ENCODE data around the gene NSFL1C. TPM values are rescaled to one million over a fixed set of nuclear protein-coding genes. Genes with fewer than 3 reads are reported as not detected.
A peak's percentile ranks its signal among the peaks of the same experiment; 100 is the strongest.

The NSFL1C gene
- total RNA-seq, 1 experiment from 2014 or later: 44.1 TPM

DNA sequence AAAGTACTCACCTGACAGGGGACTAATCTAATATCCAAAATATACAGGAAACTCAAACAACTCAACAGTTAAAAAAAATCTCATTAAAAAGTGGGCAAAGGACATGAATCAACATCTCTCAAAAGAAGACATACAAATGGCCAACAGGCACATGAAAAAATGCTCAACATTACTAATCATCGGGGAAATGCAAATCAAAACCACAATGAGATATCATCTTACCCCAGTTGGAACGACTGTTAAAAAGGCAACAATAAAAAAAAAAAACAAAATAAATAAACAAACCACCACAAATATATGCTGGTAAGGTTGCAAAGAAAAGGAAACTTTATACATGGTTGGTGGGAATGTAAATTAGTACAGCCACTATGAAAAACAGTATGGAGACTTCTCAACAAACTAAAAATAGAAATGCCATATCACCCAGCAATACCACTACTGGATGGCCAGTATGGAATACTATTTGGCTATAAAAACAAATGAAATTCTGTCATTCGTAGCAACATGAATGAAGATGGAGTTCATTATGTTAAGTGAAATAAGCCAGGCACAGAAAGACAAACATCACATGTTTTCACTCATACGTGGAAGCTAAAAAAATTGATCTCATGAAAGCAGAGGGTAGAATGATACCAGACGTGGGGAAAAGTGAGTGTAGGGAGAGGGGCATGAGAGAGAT is 17.9 kb upstream of the NSFL1C start:
- DNase-seq (ENCODE audit: low read depth): peak; percentile 79

DNA sequence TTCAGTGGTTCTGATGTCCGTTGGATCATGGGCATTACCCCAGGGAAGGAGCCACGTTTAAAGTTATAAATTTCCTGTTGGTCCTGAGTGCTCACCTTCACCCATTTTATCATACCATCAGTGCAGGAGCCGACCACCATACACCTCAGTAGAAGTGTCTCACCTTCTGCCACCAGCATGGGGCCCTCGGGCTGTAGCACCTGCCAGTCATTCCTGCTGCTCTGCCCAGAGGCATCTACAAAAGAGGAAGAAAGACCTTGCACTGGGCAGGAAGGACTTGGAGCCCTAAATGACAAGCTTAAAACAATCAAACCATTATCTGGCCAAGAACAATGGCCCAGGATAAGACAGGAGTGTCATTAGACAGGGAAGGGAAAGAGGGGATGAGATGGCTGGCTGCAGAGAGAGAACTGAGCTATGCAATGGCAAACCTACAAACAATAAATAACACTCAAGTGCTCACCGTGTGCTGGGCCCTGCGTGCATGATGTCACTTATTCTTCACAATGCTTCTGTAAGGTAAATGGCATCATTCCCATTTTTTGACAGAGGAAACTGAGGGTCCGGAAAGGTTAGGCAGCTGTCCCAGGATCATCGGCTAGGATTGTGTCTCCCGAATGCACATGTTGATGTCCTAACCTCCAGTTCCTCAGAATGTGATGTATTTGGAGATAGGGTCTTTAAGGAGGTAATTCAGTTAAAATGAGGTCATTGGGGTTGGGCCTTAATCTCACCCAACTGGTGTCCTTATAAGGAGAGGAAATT is 13.4 kb upstream of the NSFL1C start:
- no peak for DNase-seq (ENCODE audit: low read depth)

DNA sequence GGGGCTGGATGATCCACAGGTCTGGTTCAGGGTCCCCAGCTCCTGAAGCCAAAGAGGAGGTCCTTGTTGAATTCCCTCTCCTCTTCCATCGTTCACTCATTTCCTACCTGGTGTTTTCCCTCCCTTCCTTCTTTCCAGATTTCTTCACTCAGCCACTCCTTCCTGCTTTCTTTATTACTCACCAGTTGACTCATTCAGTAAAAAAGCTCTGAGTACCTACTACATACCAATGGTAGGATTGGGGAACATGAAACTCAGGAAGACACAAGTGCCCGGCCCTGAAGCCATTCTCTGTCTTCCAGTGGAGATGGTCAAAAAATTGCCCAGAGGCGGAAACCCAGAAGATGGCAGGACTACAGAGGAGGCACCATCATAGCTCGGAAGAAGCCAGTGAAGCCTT is 11.9 kb upstream of the NSFL1C start:
- DNase-seq (ENCODE audit: low read depth): peak; percentile 90

DNA sequence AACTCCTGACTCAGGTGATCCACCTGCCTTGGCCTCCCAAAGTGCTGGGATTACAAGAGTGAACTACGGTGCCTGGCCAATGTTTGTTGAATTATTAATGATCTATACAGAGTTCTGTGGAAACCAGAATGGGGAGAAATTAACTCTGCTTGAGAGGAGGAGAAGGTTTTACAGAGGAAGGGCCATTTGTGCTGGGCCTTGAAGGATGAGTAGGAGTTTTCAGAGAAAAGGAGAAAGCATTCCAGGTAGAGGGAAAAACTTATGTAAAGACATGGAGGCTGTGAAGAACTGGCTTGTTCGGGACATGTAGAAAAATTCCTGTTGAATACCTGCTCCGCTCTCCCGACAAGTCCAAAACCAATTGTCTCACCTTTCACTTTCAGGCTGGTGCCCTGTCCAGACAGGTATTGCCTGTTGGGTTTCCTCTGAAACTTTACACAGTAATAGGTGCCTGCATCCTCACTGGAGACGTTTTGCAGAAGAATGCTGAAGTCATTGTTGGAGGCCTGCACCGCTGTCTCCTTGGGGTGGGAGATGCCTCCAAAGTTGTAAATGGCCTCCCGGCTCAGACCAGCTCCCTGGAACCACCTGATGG is 11.3 kb upstream of the NSFL1C start:
- DNase-seq (ENCODE audit: low read depth): no peak

DNA sequence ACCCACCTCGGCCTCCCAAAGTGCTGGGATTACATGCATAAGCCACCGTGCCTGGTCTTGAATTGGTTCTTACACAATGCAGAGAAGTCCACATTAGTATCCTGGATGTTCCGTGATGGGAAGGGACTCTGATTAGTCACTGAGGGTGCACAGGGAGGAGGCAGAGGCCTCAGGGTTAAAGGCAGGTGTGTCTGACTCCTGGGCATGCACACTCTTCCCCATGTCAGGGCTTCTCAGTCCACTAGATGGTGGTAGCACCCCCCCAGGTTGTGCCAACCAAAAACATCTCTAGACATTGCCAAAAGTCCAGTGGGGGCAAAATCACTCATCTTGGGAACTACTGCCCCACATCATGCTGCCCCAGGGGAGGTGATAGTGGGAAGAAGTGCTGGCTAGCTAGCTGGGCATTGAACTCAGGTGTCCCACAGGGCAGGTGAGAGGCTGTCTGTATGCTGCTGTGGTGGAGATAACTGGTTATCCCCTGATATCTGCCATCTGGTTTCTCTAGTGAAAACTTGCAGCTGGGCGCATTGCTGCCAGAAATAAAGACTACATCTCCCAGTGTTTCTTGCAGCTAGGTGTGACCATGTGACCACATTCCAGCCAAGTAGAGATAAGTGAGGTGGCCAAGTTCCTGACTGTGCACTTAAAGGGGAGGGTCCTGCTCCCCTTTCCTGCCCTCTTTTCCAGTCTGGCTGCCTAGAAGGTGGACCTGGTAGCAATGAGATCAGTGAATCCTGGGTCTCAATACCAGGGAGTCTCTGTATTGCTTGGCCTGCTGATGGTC is 8.4 kb upstream of the NSFL1C start:
- peak; percentile 54 for DNase-seq (ENCODE audit: low read depth)

DNA sequence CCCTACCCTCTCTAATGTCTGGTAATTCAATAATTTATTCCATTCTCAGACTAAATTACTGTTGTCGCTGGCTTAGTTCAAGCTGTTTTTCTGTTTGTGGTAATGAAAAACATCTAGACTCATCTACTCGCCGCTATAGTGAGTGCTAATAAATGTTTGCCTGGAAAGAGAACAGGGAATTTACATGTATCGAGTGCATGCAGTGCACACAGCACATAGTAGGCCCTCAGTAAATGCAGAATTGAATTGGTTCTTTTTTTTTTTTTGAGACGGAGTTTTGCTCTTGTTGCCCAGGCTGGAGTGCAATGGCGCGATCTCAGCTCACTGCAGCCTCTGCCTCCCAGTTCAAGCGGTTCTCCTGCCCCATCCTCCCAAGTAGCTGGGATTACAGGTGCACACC is 7.7 kb upstream of the NSFL1C start:
- DNase-seq (ENCODE audit: low read depth): no peak

DNA sequence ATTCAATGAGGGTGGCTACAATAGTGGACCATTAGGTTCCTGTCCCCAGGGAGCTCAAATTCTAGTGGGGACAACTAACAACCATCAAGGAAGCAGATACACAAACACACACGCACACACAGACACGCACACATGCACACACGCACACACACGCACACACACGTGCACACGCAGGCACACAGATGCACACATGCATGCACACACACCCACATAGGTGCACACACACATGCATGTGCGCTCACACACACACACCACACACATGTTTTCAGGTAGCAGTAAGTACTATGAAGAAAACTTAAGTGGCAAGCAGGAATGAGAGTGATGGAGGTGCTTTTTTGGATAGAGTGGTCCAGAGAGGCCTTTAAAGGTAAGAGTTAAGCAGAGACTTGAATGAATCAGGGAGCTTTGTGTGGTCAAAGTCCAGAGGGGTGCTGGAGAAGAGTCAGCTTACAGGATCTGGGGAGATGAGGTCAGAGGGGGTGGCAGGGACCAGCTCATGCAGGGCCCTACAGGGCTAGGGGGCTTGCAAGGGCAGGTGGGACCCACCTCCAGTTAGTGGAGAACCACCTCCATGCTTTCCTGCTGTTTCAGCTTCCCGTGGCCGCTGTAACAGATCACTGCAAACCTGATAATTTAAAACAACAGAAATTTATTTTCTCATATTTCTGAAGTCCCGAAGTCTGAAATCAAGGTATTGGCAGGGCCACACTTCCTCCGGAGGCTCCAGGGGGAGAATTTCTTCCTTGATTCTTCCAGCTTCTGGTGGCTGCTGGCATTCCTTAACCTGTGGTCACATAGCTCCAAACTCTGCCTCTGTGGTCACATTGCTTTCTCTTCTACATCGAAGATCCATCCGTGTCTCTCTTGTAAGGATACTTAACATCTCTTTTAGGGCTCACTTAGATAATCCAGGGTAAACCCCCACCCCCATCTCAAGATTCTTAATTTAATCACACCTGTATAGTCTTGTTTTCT is 6.9 kb upstream of the NSFL1C start:
- peak; percentile 42 for DNase-seq (ENCODE audit: low read depth)

DNA sequence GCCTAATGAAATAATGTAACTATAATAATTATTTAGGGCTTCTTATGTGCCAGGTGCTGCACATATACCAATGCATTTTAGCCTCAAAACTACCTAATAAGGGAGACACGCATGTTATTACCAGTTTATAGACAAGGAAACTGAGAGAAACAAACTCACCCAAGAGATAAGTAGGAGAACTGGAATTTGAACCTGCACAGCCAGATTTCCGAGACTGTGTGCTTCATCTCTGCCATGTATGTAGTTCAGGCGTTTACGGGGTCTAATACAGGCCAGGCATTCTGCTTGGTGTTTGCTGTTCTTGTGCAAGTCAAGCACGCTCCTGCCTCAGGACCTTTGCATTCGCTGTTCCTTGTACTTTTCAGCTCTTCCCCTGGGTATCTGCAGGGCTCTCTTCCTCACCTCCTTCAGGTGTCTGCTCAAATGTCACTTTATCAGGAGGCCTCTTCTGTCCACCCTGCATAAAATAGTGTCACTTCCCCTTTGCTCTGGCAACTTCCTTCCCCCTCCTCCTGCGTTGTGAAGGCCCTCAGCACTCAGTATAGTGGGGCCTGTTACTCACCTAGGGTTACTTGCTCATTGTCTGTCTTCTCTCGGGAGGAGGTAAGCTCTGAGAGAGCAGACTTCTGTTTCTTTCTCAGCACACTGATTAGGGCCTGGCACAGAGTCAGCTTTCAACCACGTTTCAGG is 6.1 kb upstream of the NSFL1C start:
- no peak for DNase-seq (ENCODE audit: low read depth)

DNA sequence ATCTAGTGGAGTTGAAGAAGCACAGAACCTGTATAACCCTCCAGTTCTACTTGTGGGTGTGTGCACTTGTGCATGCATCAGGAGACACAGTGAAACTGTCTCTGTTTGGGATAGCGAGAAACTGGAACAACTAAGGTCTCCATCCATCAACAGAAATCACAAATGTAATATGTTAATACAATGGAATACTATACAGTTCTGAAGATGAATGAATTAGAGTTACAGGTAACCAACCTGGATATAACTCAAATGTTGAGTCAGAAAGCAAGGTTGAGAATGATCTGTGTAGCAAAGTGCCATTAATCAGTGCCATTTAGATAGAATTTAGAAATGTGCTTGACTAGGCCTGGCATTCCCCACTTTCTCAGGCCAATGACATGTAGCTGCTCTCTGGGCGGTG is 4.6 kb upstream of the NSFL1C start:
- DNase-seq (ENCODE audit: low read depth): no peak

DNA sequence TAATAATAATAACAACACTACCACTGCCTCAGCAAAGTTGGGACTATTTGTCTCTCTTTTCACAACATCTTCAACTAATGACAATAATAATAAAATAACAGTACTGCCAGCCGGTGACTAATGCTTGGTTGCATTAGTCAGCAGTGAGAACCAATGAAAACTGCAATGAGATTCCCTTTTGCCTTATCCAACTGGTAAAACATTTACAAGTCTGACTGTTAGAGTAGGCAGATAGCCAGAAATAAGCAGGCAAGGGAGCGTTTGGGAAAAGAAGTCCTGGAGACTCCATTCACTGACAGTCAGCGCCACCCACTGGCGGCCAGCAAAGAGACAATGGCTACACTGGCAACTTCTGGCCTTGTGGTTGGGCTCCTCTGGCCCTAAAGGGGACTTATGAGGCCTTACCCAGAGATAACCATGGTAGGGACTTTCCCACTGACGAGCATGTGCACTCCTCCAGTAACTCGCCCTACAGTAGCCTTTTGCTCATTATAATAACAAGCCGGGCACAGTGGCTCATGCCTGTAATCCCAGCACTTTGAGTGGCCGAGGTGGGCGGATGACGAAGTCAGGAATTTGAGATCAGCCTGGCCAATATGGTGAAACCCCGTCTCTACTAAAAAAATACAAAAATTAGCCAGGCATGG is 3.4 kb upstream of the NSFL1C start:
- DNase-seq (ENCODE audit: low read depth): peak; percentile 100

DNA sequence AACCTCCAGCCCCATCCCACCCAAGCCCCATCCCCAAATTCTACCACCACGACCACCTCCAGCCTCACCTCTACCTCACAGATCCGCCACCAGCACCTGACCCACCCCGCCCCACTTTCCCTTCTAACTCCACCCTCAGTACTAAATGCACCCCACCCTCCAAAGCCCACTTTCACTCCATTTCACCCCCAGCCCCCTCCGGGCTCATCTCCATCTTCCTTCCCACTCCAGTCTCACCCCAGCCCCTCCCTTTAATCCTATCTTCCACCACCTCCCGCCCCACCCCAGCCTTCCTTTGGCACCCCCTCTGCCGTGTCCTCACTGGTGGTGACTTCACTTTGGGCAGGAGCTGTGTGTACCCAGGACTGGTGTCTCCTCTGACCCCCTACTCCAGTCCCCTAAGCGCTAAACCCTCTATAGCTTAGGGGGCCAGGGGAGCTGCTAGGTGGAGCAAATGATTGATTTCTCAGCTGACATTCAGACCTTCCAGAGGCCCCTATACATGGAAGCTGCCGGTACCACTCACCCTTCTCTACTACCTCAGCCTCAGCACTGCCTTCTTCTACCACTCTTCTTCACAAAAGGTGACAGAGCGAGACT is 2.8 kb upstream of the NSFL1C start:
- no peak for DNase-seq (ENCODE audit: low read depth)

DNA sequence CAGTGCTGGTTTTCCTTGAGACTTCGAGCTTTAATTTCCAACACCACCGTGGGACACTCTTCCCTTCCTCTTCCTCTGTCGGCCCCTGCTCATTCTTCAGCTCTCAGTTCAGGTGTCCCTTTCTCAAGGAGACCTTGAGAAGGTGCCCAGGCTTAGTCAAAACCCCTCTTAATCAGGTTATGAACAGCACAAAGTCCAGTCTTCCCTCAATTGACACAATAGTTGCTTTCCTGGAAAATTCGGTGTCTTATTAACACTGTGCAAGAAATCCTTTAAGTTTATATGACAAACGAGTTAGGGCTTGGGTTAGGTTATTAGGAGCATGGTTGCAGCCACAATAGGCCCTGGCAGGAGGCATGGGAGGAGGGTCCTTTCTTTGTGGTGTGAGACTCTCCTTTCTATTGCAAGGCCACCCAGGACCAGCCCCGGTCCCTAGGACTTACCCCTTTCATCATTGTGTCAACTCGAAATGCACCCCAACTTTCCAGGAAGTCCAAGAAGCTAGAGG is 1.5 kb upstream of the NSFL1C start:
- no peak for DNase-seq (ENCODE audit: low read depth)

DNA sequence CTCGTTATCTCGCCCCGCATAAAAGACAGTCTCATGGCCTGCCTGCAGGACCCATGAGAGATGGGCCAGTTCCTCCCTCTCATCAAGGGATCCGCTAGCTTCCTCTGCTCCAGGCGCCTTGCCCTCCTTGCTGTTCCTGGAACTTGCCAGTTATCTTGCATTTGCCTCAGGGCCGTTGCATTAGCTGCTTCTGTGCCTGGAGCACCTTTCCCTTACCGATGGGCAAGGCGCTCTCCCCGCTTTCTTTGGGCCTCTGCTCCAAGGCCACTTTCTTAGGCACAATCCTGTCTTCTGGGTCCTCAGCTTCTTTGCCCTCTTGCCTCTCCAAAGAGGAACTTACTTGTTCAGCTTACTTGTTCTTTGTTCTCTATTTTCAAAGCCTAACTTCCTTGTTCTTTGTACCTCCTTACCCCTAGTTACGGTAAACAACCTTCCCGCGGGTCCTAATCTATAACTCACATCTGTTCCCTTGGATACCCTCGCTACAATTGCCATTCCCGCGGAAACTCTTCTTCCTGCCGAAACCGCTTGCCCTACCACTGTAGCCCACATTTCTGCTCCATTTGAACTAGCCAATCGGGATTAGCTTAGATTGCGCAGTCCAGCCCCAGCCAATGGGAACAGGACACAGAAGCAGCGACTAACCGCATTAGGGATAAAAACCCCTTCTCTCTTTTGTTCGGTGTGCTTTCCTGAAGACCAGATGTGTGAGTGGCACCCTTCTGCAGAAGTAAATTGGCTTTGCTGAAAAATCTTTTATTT is 887 bp upstream of the NSFL1C start:
- DNase-seq (ENCODE audit: low read depth): no peak

DNA sequence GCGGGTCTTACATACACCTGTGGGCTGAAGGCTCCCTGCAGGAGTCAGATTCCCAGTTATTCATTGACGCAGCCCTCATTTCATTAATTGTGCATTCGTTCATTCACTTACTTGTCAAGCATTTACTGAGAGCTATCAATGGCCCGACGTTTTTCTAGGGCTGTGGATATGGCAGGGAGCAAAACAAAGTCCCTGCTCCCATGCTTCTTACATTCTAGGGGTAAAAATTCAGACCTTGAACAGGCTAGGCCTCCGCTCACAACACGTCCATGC is 369 bp upstream of the NSFL1C start:
- no peak for DNase-seq (ENCODE audit: low read depth)

DNA sequence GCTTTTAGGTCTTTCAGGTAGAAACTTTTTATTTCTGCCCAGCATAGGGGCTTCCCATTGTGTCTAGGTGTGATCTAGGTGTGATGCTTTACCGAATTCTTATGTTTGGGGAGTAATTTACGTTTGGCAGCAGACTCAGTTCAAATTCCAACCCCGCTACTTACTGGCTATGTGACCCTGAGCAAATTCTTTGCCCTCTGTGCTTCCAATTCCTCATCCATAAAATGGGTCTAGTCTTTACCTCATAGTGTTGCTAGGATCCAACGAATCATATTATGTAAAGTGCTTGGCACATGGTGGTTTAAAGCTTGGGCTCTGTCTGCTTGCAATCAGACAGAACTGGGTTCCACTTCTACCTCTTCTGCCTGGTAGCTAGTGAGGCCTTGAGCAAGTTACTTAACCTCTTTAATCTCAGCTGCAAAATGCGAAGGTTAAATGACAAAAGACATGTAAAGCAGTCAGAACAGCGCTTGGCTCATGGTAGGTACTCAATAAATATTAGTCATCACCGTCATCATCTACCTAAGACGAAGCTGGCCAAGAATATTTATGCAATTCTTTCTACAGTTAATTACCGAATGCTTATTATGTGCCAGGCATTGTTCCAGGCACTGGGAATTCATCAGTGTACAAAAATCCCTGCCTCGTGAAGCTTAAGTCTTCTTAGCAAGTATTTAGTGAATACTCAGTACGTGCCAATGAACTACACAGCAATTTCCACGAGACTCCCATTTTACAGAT is 1.0 kb downstream of the NSFL1C start:
- DNase-seq (ENCODE audit: low read depth): no peak

DNA sequence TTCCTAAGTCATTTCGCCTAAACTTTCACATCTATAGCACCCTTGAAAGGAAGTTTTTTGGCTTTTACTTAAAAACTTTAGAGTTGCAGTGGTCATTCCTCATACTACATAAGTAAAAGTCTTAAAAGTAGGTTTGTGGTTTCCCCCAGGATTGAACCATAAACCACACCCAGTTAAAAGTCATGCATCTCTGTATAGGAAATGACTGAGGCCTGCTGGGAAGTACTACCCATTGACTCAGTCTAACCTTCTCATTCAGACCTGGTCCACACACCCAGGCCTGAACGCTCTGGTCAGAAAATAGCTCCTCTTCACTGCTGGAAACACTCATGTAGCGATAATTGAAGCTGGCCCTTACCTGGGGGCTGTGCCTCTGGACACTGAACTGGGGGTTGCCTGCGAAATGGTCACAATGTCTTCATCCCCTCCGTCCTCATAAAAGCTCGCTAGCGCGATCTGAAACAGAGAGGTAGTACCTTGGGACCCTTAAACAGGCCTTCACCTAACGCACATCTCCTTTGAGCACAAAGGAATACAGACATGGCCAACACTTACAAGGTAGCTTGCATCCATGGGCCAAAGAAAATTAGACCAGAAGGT is 2.6 kb downstream of the NSFL1C start:
- no peak for DNase-seq (ENCODE audit: low read depth)

DNA sequence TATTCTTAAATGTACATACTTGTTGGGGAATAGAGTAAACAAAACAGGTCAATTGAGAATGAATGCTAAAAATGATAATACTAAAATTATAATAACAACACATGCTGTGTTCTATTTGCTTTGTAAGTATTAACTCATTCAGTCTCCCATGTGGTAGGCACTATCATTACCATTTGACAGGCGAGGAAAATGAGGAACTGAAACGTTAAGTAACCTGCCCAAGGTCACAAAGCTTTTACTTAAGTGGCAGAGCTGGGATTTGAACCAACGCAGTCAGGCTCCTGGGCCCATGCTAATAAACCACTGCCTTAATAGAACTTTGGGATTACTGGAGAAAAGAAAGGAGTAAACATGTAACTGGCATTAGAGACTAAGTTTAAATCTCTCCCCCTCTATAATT is 3.8 kb downstream of the NSFL1C start:
- no peak for DNase-seq (ENCODE audit: low read depth)

DNA sequence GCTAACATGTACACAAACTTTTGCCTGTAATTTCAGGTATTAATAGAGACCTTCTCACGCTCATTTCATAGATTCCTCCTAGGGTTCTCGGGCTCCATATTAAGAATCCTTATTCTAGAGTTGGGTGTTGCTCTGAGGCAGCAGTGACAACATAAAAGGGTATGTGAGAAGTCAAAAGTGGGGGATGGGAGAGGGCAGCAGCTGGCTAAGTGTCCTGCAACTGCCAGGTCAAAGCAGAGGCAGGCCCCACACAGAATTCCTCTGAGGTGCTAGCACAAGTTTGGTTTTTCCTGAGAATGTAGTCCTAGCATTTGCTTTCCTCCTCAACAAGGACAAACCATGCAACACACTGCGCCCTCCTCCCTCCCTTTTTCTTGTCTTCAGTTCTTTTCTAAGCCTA is 4.6 kb downstream of the NSFL1C start:
- no peak for DNase-seq (ENCODE audit: low read depth)
